HG02870 (cell line): ENCODE measurements around the gene ANKRD27.

Experiments
- ATAC-seq: cut with Tn5 transposase; IDR thresholded peaks from one replicate; pipeline ENCODE4 v1.9.1; 2021; ENCODE audit warnings: mild to moderate bottlenecking, moderate library complexity; ENCODE audit not compliant: unreplicated experiment

Gene ANKRD27

GRCh38 chr19:32563761-32564160, 111.2 kb downstream of the ANKRD27 start:
- ATAC-seq, result no peak

DNA sequence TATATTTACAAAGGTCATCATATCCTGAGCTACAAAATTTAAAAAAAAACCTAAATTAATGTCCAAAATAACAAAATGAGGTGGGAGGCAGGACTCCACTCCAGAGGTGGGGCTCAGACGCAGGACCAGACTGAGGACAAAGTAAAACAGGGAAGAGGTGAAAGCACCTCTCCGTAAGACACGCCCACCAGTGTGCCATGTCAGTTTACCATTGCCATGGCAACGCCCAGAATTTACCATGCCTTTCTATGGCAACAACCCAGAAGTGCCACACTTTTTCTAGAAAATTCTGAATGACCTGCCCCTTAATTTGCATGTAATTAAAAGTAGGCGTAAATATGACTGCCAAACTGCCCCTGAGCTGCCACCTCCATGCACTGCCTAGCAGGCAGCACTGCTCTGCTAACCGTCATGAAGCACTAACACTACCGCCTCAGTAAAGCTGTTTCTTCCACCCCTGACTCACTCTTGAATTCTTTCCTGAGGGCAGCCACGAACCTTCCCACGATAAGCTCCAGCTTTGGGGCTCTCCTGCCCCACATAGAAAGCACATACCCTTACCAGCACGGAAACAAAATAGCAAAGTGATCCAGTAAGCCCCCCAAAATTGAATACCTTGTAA, 116.3 kb downstream of the ANKRD27 start:
- no peak for ATAC-seq

GRCh38 chr19:32555786-32556185, 119.2 kb downstream of the ANKRD27 start:
- ATAC-seq, result no peak

DNA sequence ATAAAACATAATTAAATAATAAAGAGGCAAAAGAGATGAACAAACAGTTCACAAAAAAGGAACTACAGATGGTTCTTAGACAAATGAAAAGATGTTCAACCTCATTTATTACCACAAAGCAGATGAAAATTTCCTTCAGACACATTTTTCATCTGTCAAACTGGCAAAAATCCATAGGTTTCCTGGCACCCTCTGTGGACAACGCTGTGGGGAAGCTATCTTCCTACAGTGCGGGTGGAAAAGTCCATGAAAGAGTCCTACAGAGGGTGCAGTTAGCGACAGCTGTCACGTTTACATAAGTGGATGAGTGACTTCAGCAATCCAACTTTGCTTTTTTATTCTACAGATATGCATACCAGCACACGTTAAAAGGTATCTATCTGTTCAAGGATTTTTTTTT, 124.3 kb downstream of the ANKRD27 start:
- ATAC-seq, result no peak
